Activated B cell treated with CpG ODN at 0.5 μM for 24 hours (primary cell): Measurements from ENCODE around the gene NME9. TPM values are rescaled to one million over a fixed set of nuclear protein-coding genes. Genes with fewer than 3 reads are reported as not detected.

Source experiments
- ATAC-seq: fragments of 200-7000 bp; cut with Tn5 transposase; one replicate; pipeline ENCODE4 v1.10.0; 2021; ENCODE audit warnings: low read depth, mild to moderate bottlenecking, moderate library complexity
- CTCF ChIA-PET: fragments of 350-600 bp; sonication (Branson Sonifier 250); formaldehyde crosslinking; loops from one replicate; lab custom pipeline; 2021; ENCODE audit warnings: antibody characterized with exemption; lab: Charles Lee
- POLR2A ChIA-PET: fragments of 350-600 bp; sonication (Branson Sonifier 250); formaldehyde crosslinking; loops from one replicate; lab custom pipeline; 2021; ENCODE audit warnings: antibody characterized with exemption; lab: Charles Lee
- DNase-seq: peaks from one replicate; pipeline ENCODE4 v3.0.0; 2022
- H3K27ac Mint-ChIP-seq: one replicate; pipeline ENCODE4 v1.8.0; 2020; ENCODE audit warnings: mixed read lengths
- H3K27me3 Mint-ChIP-seq: one replicate; pipeline ENCODE4 v1.8.0; 2021; ENCODE audit warnings: mixed read lengths
- H3K36me3 Mint-ChIP-seq: one replicate; pipeline ENCODE4 v1.8.0; 2021; ENCODE audit warnings: low read depth, mixed read lengths
- H3K4me1 Mint-ChIP-seq: one replicate; pipeline ENCODE4 v1.8.0; 2021; ENCODE audit warnings: mixed read lengths
- H3K4me3 Mint-ChIP-seq: one replicate; pipeline ENCODE4 v1.8.0; 2020; ENCODE audit warnings: mild to moderate bottlenecking, mixed read lengths
- H3K9me3 Mint-ChIP-seq: one replicate; pipeline ENCODE4 v1.8.0; 2020; ENCODE audit warnings: mixed read lengths
- intact Hi-C: fragments of 100-400 bp; cut with micrococcal nuclease; formaldehyde crosslinking; loops from one replicate; pipeline ENCODE4 v1.15.1; 2024
- total RNA-seq: library from RNA; stranded (reverse); gene quantifications from 2 replicates; pipeline ENCODE4 v1.2.3, GENCODE V29; 2022
- TF ChIP-seq, protein P1 (sequence below): fragments of 200-600 bp; IDR thresholded peaks from one replicate; pipeline ENCODE4 v1.8.0; 2022; ENCODE audit warnings: antibody characterized with exemption, mild to moderate bottlenecking

The NME9 gene
- total RNA-seq, 1 donor from 2014 or later: not detected

DNA sequence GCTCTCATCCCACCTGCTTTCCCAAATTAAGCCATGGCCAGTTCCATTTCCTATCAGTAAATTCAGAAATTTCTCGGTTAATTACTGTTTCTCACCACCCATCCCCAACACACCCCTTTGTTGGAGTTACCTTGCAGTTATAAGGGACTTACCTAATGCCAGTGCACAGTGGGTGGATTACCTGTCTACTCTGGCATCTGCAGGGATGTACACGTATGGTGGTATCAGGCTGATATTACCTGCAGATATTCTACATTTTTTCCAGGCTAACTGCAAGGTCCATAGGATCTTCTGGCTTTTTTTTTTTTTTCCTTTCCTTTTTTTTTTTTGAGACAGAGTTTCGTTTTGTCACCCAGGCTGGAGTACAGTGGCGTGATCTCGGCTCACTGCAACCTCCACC, 10.9 kb upstream of the NME9 start:
- CTCF ChIA-PET: no interaction called here
- DNase-seq: no peak
- intact Hi-C loops: no loop called here
- POLR2A ChIA-PET: no interaction called here
- Mint-ChIP-seq H3K4me1 (no peaks in the 10 kb centered on the region), H3K36me3 (no peaks in the 10 kb centered on the region), H3K27me3 (peaks cover 57% of the 10 kb centered on the region), H3K9me3 (peaks cover 5% of the 10 kb centered on the region), H3K27ac (no peak overlapping the region), H3K4me3 (no peak overlapping the region)
- TF ChIP-seq, protein P1, sequence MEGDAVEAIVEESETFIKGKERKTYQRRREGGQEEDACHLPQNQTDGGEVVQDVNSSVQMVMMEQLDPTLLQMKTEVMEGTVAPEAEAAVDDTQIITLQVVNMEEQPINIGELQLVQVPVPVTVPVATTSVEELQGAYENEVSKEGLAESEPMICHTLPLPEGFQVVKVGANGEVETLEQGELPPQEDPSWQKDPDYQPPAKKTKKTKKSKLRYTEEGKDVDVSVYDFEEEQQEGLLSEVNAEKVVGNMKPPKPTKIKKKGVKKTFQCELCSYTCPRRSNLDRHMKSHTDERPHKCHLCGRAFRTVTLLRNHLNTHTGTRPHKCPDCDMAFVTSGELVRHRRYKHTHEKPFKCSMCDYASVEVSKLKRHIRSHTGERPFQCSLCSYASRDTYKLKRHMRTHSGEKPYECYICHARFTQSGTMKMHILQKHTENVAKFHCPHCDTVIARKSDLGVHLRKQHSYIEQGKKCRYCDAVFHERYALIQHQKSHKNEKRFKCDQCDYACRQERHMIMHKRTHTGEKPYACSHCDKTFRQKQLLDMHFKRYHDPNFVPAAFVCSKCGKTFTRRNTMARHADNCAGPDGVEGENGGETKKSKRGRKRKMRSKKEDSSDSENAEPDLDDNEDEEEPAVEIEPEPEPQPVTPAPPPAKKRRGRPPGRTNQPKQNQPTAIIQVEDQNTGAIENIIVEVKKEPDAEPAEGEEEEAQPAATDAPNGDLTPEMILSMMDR: no peak
- ATAC-seq: no peak

DNA sequence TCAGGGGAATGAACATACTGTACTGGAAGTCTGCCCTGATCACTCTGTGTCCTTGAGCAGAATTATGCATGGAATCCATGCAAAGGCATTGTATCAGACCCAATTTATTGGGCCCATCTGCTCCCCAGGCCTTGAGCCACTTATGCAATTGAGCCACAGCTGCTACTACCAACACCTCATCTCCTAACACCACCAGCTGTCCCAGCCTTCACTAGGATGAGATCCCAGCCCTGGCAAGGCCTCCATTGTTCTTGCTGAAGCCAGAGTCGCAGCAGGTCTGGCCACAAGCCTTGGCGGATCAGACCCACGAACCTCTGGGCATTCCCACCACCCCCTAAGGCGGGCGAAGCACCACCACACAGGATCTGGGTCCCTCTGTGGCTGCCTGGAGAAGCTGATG, 9.2 kb upstream of the NME9 start:
- DNase-seq (no peak), ATAC-seq (no peak)
- Mint-ChIP-seq H3K9me3 (peaks cover 5% of the 10 kb centered on the region), H3K36me3 (no peaks in the 10 kb centered on the region), H3K27me3 (peaks cover 47% of the 10 kb centered on the region), H3K4me3 (no peak overlapping the region), H3K4me1 (no peaks in the 10 kb centered on the region), H3K27ac (no peak overlapping the region)
- intact Hi-C loops: loop anchor here (10.0 kb wide), 1 partner anchor 56 kb away; no protein-coding TSS in a partner anchor
- ChIA-PET CTCF (no interaction called here), POLR2A (no interaction called here)
- TF ChIP-seq, protein P1: no peak

DNA sequence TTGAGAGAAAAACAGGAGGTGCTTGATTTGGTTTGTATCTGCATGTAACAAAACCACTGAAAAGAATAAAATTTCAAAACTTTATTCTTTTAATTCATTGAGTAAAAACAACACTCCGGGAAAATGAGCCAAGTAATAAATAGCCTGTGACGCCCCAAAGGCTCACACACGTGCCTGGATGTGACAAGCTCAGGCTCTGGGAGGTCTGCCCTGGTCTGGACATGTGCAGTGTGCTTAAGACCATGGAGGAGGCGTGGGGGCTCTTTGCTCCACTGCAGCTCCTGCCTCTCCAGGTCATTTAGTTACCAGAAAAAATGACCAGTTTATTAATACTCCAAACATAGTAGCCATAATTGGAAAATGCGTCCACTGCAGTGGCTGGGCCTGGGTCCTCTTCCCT, 8.6 kb upstream of the NME9 start:
- Mint-ChIP-seq H3K9me3 (peaks cover 5% of the 10 kb centered on the region), H3K27me3 (peaks cover 44% of the 10 kb centered on the region), H3K4me3 (no peak overlapping the region), H3K4me1 (no peaks in the 10 kb centered on the region), H3K36me3 (no peaks in the 10 kb centered on the region), H3K27ac (no peak overlapping the region)
- DNase-seq (no peak), ATAC-seq (no peak)
- intact Hi-C loops: loop anchor here (10.0 kb wide), 1 partner anchor 57 kb away; no protein-coding TSS in a partner anchor
- POLR2A ChIA-PET: no interaction called here
- TF ChIP-seq, protein P1: no peak
- CTCF ChIA-PET: no interaction called here

DNA sequence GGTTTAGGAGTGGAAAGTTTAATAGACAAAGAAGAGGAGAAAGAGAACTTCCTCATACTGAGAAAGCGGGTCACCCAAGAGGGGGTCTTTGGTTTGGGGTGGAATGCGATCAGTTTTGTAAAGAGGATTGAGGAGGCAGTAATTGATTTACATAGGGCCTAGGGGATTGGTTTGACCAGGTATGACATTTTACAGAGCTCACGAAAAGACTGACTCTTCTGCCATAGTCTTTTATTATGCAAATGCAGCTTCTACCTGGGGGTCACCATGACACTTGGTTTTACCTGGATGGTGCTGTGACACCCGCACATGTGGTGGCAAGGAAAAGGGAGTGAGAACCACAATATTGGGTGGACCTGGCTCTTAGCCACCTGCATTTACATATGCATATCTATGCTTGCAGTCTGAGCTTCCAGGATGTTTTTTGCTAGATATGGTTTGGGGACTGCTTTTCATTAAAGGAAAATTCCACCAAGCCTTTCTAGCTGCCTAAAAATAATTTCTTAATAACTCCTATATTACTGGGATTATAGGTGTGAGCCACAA, 6.9 kb upstream of the NME9 start:
- H3K27me3 Mint-ChIP-seq: peaks cover 28% of the 10 kb centered on the region
- TF ChIP-seq, protein P1: no peak
- H3K4me1 Mint-ChIP-seq: no peaks in the 10 kb centered on the region
- no peak overlapping the region for H3K4me3 Mint-ChIP-seq
- intact Hi-C loops: loop anchor here (10.0 kb wide), 1 partner anchor 58 kb away; no protein-coding TSS in a partner anchor
- H3K27ac Mint-ChIP-seq: no peak overlapping the region
- ATAC-seq: no peak
- ChIA-PET CTCF (no interaction called here), POLR2A (no interaction called here)
- no peaks in the 10 kb centered on the region for H3K9me3 Mint-ChIP-seq
- no peak for DNase-seq
- no peaks in the 10 kb centered on the region for H3K36me3 Mint-ChIP-seq

DNA sequence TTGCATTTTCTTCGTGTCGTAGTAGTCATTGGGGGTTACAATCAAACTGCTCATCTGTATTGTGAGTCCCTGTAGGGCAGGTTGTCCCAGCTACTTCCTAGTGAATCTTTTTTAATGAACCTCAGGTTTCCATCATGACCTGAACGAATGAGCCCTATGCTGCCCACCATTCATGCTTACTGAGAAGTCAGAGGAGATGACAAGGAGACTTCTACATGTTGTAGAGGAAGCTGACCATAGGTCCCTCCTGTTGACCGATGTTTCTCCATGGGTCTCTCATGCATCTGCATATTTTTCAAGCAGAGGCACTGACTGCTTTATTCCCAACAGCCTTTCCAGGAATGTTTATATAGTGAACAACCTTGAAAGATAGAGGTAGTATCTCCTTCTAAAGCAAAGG, 5.0 kb upstream of the NME9 start:
- Mint-ChIP-seq H3K4me1 (peaks cover 5% of the 10 kb centered on the region), H3K27me3 (peaks cover 26% of the 10 kb centered on the region), H3K9me3 (no peaks in the 10 kb centered on the region), H3K4me3 (no peak overlapping the region), H3K36me3 (no peaks in the 10 kb centered on the region), H3K27ac (no peak overlapping the region)
- CTCF ChIA-PET: no interaction called here
- intact Hi-C loops: loop anchor here (10.0 kb wide), 1 partner anchor 60 kb away; no protein-coding TSS in a partner anchor
- ATAC-seq: no peak
- TF ChIP-seq, protein P1: no peak
- no peak for DNase-seq
- POLR2A ChIA-PET: interaction anchor here (0.6 kb wide), 1 partner anchor 16 kb away, joined by 6 read pairs; no protein-coding TSS in a partner anchor
